H1 (cell line): ENCODE data around the gene FRRS1L. TPM values are rescaled to one million over a fixed set of nuclear protein-coding genes. Genes with fewer than 3 reads are reported as not detected.

Experiments
- CTCF ChIA-PET: fragments of 300-600 bp; sonication (Branson Sonifier 250); formaldehyde crosslinking; loops from one replicate; lab custom pipeline; 2021; ENCODE audit not compliant: partially characterized antibody; lab: Charles Lee
- POLR2A ChIA-PET: fragments of 300-600 bp; sonication (Branson Sonifier 250); formaldehyde crosslinking; loops from one replicate; lab custom pipeline; 2021; ENCODE audit warnings: inconsistent platforms; ENCODE audit not compliant: partially characterized antibody; lab: Charles Lee
- DNase-seq, 2 experiments: peaks; one replicate each; pipeline versions ENCODE4 v3.0.0 to v3.0.0-alpha.2; 2010 to 2022; ENCODE audit warnings: low spot score in 2 of 2, low read depth in 1 of 2, mixed read lengths in 1 of 2
- FAIRE-seq: peaks from 2 replicates; lab custom pipeline; 2011; peaks lifted over from hg19 to GRCh38; lab: Jason Lieb, UNC
- H2AFZ ChIP-seq: 2 replicates; pipeline ENCODE4 v1.8.1; 2012; ENCODE audit warnings: low read length, inconsistent platforms
- H2AK5ac ChIP-seq: 2 replicates; pipeline ENCODE4 v1.6.1; 2013; ENCODE audit warnings: low read depth, low read length
- H2BK120ac ChIP-seq: replicated peaks from 2 replicates; pipeline ENCODE3; 2013; ENCODE audit warnings: low read depth, low read length, inconsistent platforms
- H2BK12ac ChIP-seq: 2 replicates; pipeline ENCODE4 v1.6.1; 2013; ENCODE audit warnings: low read depth, low read length
- H2BK15ac ChIP-seq: 2 replicates; pipeline ENCODE4 v1.6.1; 2013; ENCODE audit warnings: low read length
- H2BK20ac ChIP-seq: 2 replicates; pipeline ENCODE4 v1.6.1; 2013; ENCODE audit warnings: low read length
- H2BK5ac ChIP-seq: 2 replicates; pipeline ENCODE4 v1.6.1; 2013; ENCODE audit warnings: low read depth, low read length
- H3K14ac ChIP-seq: 2 replicates; pipeline ENCODE4 v1.6.1; 2013; ENCODE audit warnings: inconsistent platforms; ENCODE audit not compliant: insufficient read length
- H3K18ac ChIP-seq: 2 replicates; pipeline ENCODE4 v1.6.1; 2013; ENCODE audit warnings: low read length; ENCODE audit errors: extremely low read depth
- H3K23ac ChIP-seq: 2 replicates; pipeline ENCODE4 v1.6.1; 2013; ENCODE audit warnings: inconsistent platforms; ENCODE audit not compliant: insufficient read length
- H3K23me2 ChIP-seq: 2 replicates; pipeline ENCODE4 v1.6.1; 2013; ENCODE audit warnings: low read depth, low read length
- H3K27ac ChIP-seq: 2 replicates; pipeline ENCODE4 v1.6.1; 2011; ENCODE audit warnings: low read depth, low read length, inconsistent platforms
- H3K27me3 ChIP-seq, 4 experiments: replicated peaks in 1 of 4; 1 replicate in 1 of 4; 2 replicates in 3 of 4; pipeline versions ENCODE4 v1.6.1 to v1.8.1; 2011 to 2013; ENCODE audit warnings: low read length in 3 of 4, mild to moderate bottlenecking in 3 of 4, inconsistent platforms in 2 of 4, mixed read lengths in 2 of 4, moderate library complexity in 1 of 4; ENCODE audit not compliant: control insufficient read depth in 3 of 4, insufficient read depth in 3 of 4; ENCODE audit errors: extremely low read depth in 1 of 4
- H3K36me3 ChIP-seq, 4 experiments: 2 replicates each; pipeline versions ENCODE4 v1.6.1 to v1.8.1; 2011 to 2013; ENCODE audit warnings: mild to moderate bottlenecking in 4 of 4, low read length in 3 of 4, moderate library complexity in 2 of 4, control low read depth in 1 of 4, inconsistent platforms in 1 of 4; ENCODE audit not compliant: insufficient read depth in 4 of 4, control insufficient read depth in 2 of 4
- H3K4ac ChIP-seq: replicated peaks from 2 replicates; pipeline ENCODE3; 2013; ENCODE audit warnings: low read length, low read depth, mixed read lengths, inconsistent platforms; ENCODE audit not compliant: insufficient read length
- H3K4me1 ChIP-seq, 4 experiments: replicated peaks in 1 of 4; 1 replicate in 1 of 4; 2 replicates in 3 of 4; pipeline versions ENCODE4 v1.6.1 to v1.8.1; 2011 to 2013; ENCODE audit warnings: low read length in 3 of 4, inconsistent platforms in 2 of 4, mixed read lengths in 1 of 4; ENCODE audit not compliant: insufficient read depth in 4 of 4, control insufficient read depth in 3 of 4
- H3K4me2 ChIP-seq, 2 experiments: 2 replicates each; pipeline versions ENCODE4 v1.6.1 to v1.8.1; 2011 to 2013; ENCODE audit warnings: low read depth in 2 of 2, low read length in 2 of 2, control low read depth in 1 of 2, inconsistent platforms in 1 of 2, mild to moderate bottlenecking in 1 of 2; ENCODE audit not compliant: insufficient read depth in 1 of 2
- H3K4me3 ChIP-seq, 4 experiments: fragments of 200-600, 300-600 bp in 1 of 4; sonication (generic), shearing (Covaris generic), sonication (Bioruptor Twin) in 1 of 4; 2 replicates each; pipeline versions ENCODE4 v1.5.1 to v1.8.1; 2011 to 2016; ENCODE audit warnings: low read length in 4 of 4, low read depth in 3 of 4, control low read depth in 2 of 4, inconsistent platforms in 2 of 4, mild to moderate bottlenecking in 2 of 4, mixed read lengths in 1 of 4, moderate library complexity in 1 of 4; ENCODE audit not compliant: insufficient read depth in 2 of 4; ENCODE audit errors: extremely low read depth in 1 of 4
- H3K56ac ChIP-seq: replicated peaks from 2 replicates; pipeline ENCODE3; 2013; ENCODE audit warnings: low read depth, mild to moderate bottlenecking, mixed read lengths, low read length, inconsistent platforms; ENCODE audit not compliant: insufficient read length
- H3K79me1 ChIP-seq: 2 replicates; pipeline ENCODE4 v1.6.1; 2013; ENCODE audit warnings: low read depth, low read length, control low read depth
- H3K79me2 ChIP-seq, 2 experiments: 2 replicates each; pipeline versions ENCODE4 v1.6.1 to v1.8.1; 2012 to 2013; ENCODE audit warnings: low read length in 2 of 2, mild to moderate bottlenecking in 2 of 2, inconsistent platforms in 1 of 2; ENCODE audit not compliant: insufficient read depth in 2 of 2, control insufficient read depth in 1 of 2
- H3K9ac ChIP-seq, 4 experiments: replicated peaks in 1 of 4; 1 replicate in 1 of 4; 2 replicates in 3 of 4; pipeline versions ENCODE4 v1.6.1 to v1.8.1; 2011 to 2013; ENCODE audit warnings: low read depth in 3 of 4, low read length in 3 of 4, control low read depth in 2 of 4, mild to moderate bottlenecking in 2 of 4, moderate library complexity in 2 of 4, inconsistent platforms in 1 of 4; ENCODE audit errors: extremely low read depth in 1 of 4
- H3K9me3 ChIP-seq, 2 experiments: 2 replicates each; pipeline versions ENCODE4 v1.6.1 to v1.8.1; 2012 to 2013; ENCODE audit warnings: mild to moderate bottlenecking in 2 of 2, moderate library complexity in 2 of 2, control low read depth in 1 of 2, inconsistent platforms in 1 of 2, low read depth in 1 of 2, low read length in 1 of 2, mixed read lengths in 1 of 2; ENCODE audit not compliant: insufficient read depth in 2 of 2
- H4K20me1 ChIP-seq, 2 experiments: replicated peaks in 1 of 2; 2 replicates each; pipeline versions ENCODE3 to v1.8.1; 2011 to 2013; ENCODE audit warnings: inconsistent platforms in 2 of 2, low read length in 2 of 2, mild to moderate bottlenecking in 1 of 2; ENCODE audit not compliant: insufficient read depth in 2 of 2, control insufficient read depth in 1 of 2
- H4K5ac ChIP-seq: 2 replicates; pipeline ENCODE4 v1.6.1; 2013; ENCODE audit warnings: low read length, low read depth, mixed read lengths, inconsistent platforms; ENCODE audit not compliant: insufficient read length
- H4K8ac ChIP-seq: 2 replicates; pipeline ENCODE4 v1.8.0; 2013; ENCODE audit warnings: mild to moderate bottlenecking, moderate library complexity, low read length, inconsistent platforms; ENCODE audit not compliant: insufficient read depth; ENCODE audit errors: extremely low read depth
- H4K91ac ChIP-seq: replicated peaks from 2 replicates; pipeline ENCODE3; 2013; ENCODE audit warnings: low read length, mixed read lengths, inconsistent platforms; ENCODE audit not compliant: insufficient read length
- BCL11A ChIP-seq, 2 experiments: IDR thresholded peaks; one replicate each; pipeline ENCODE4 v1.6.1; 2011; ENCODE audit warnings: low read depth in 2 of 2, low read length in 2 of 2, mild to moderate bottlenecking in 2 of 2
- EZH2 ChIP-seq: fragments of 200-600 bp; sonication (generic); IDR thresholded peaks from 2 replicates; pipeline ENCODE4 v1.7.1; 2012; ENCODE audit warnings: low read depth, mild to moderate bottlenecking, moderate library complexity, low read length, inconsistent platforms; ENCODE audit not compliant: severe bottlenecking
- GABPA ChIP-seq: IDR thresholded peaks from 2 replicates; pipeline ENCODE4 v1.6.1; 2011; ENCODE audit warnings: mild to moderate bottlenecking, low read length, moderate library complexity, borderline replicate concordance; ENCODE audit not compliant: insufficient read depth
- GTF2F1 ChIP-seq: IDR thresholded peaks from 2 replicates; pipeline ENCODE4 v1.6.1; 2012; ENCODE audit warnings: low read depth, low read length, improper control_type of control experiment, borderline replicate concordance
- NANOG ChIP-seq: IDR thresholded peaks from 2 replicates; pipeline ENCODE4 v1.6.1; 2011; ENCODE audit warnings: low read length, low read depth, mild to moderate bottlenecking, inconsistent platforms; ENCODE audit not compliant: insufficient read depth, poor library complexity, severe bottlenecking
- RBBP5 ChIP-seq: IDR thresholded peaks from 2 replicates; pipeline ENCODE4 v1.7.1; 2012; ENCODE audit warnings: low read depth, mild to moderate bottlenecking, inconsistent platforms, low read length, moderate library complexity, borderline replicate concordance
- RNF2 ChIP-seq: fragments of 200-900, 300-1000 bp; sonication (generic); IDR thresholded peaks from 2 replicates; pipeline ENCODE4 v1.7.1; 2016; ENCODE audit warnings: borderline replicate concordance, low read depth, mild to moderate bottlenecking, antibody characterized with exemption, low read length; ENCODE audit not compliant: poor library complexity, severe bottlenecking; ENCODE audit errors: missing control alignments
- SP4 ChIP-seq: IDR thresholded peaks from 2 replicates; pipeline ENCODE4 v1.6.1; 2012; ENCODE audit warnings: low read length, inconsistent platforms
- SRF ChIP-seq: IDR thresholded peaks from 2 replicates; pipeline ENCODE4 v1.6.1; 2011; ENCODE audit warnings: mild to moderate bottlenecking, low read depth, low read length, moderate library complexity
- TAF7 ChIP-seq: optimal IDR thresholded peaks from 2 replicates; pipeline ENCODE3; 2011; ENCODE audit warnings: low read depth, mild to moderate bottlenecking, inconsistent platforms, low read length, moderate library complexity, borderline replicate concordance
- TCF12 ChIP-seq: IDR thresholded peaks from 2 replicates; pipeline ENCODE4 v1.6.1; 2011; ENCODE audit warnings: low read depth, mild to moderate bottlenecking, low read length
- WGBS, 2 experiments: shearing (Covaris generic) in 1 of 2; methylation state at CpG; one replicate each; pipeline versions ENCODE4 v1.1.6 to v1.1.7; 2013 to 2015; ENCODE audit warnings: low lambda C conversion rate in 2 of 2, mixed read lengths in 2 of 2, inconsistent platforms in 1 of 2, low coverage in 1 of 2, missing lambda C conversion rate in 1 of 2; ENCODE audit not compliant: insufficient replicate concordance in 2 of 2, insufficient coverage in 1 of 2, insufficient read length in 1 of 2; ENCODE audit errors: extremely low coverage in 1 of 2, missing lambda C conversion rate in 1 of 2; 5-methylcytosine and 5-hydroxymethylcytosine counted together
- polyA plus RNA-seq, 7 experiments: library from polyadenylated mRNA; depleted of rRNA in 3 of 7; stranded (reverse) in 5 of 7; unstranded in 2 of 7; fragments of >200 nt in 5 of 7; fragments of 200-250 nt in 2 of 7; gene quantifications; 1 replicate in 5 of 7; 2 replicates in 1 of 7; 4 replicates in 1 of 7; pipeline versions ENCODE4 v1.2.1 to v1.2.3, GENCODE V29; 2011 to 2013; ENCODE audit warnings: missing spikeins in 2 of 7, mixed read lengths in 2 of 7
- total RNA-seq: library from RNA; stranded (reverse); fragmentation: NEBNext Ultra II Directional; extraction: Animal tissue kit (Norgen Biotek cat#: 25700); gene quantifications from 2 replicates; pipeline ENCODE4 v1.2.1, GENCODE V29; 2021
- TF ChIP-seq, protein P1 (sequence below): IDR thresholded peaks from 2 replicates; pipeline ENCODE4 v1.6.1; 2011; ENCODE audit warnings: low read depth, mild to moderate bottlenecking, low read length; ENCODE audit not compliant: insufficient read depth

The FRRS1L gene
- total and polyA plus RNA-seq, 2 of the 8 experiments (the other 6 are each of a cell fraction or from before 2014, with no cell fraction given) = 1.0 to 2.2 TPM

DNA sequence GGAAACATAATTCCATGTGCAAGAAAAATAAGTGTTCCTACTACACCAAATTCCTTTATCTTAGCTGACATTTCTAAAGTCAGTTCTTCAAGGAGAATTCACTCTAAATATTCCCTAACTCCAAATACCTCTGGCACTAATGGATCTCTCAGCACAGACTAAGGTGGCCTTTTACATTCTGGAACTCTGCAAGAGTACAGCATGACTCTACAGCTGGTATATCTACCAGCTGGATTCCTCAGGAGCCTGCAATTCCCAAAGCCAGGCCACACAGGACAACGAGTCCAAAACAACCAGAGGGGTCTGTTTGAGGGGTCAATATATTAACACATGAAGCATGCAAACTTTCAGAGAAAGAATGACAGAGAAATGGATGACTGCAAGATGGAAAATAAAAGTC lies 74.5 kb downstream of the FRRS1L start:
- 85% methylated on average over 1 of the region's 1 CpG; no CpG with 5 or more reads in 1 of the 2 experiments for WGBS, 2 experiments
- Histone ChIP-seq H2AK5ac (no peak overlapping the region), H3K9me3 (no peaks in the 10 kb centered on the region), H3K56ac (no peak overlapping the region), H2BK12ac (no peak overlapping the region), H3K4ac (no peak overlapping the region), H3K14ac (no peak overlapping the region), H4K8ac (no peak overlapping the region), H2BK5ac (no peak overlapping the region), H4K5ac (no peak overlapping the region), H2BK20ac (no peak overlapping the region), H3K23ac (no peak overlapping the region), H3K79me2 (peaks cover 0 to 56% of the 10 kb centered on the region in 2 experiments; a peak in 2 of 4 replicates), H2AFZ (no peak overlapping the region), H3K27me3 (no peaks in the 10 kb centered on the region), H3K18ac (no peak overlapping the region), H2BK15ac (no peak overlapping the region), H3K4me1 (peaks cover 0 to 6% (median 0%) of the 10 kb centered on the region in 4 experiments; a peak in 1 of 7 replicates), H3K9ac (no peak overlapping the region), H4K91ac (no peak overlapping the region), H3K4me3 (no peak overlapping the region), H3K23me2 (no peaks in the 10 kb centered on the region), H4K20me1 (peaks cover 0 to 10% of the 10 kb centered on the region in 2 experiments), H3K36me3 (peaks cover 7 to 52% (median 10%) of the 10 kb centered on the region in 4 experiments; a peak in 7 of 8 replicates), H3K27ac (no peak overlapping the region), H3K79me1 (peaks cover 5% of the 10 kb centered on the region), H2BK120ac (no peak overlapping the region), H3K4me2 (no peak overlapping the region)
- FAIRE-seq (no peak), DNase-seq (no peak)
- CTCF ChIA-PET = no interaction called here
- POLR2A ChIA-PET = interaction anchor here (0.7 kb wide), 1 partner anchor 9 kb away, joined by 3 read pairs; no protein-coding TSS in a partner anchor
- TF ChIP-seq SP4 (no peak), EZH2 (no peak), RBBP5 (no peak), TAF7 (no peak), NANOG (no peak), RNF2 (no peak), TCF12 (no peak), BCL11A (IDR thresholded peaks at IDR 0.05; ENCODE audit: low read depth in 2 of 2, low read length in 2 of 2) (no peak), GTF2F1 (no peak), SRF (no peak), GABPA (no peak)
- TF ChIP-seq, protein P1, sequence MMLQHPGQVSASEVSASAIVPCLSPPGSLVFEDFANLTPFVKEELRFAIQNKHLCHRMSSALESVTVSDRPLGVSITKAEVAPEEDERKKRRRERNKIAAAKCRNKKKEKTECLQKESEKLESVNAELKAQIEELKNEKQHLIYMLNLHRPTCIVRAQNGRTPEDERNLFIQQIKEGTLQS = no peak
